Measurements from ENCODE around the gene GOLGA6L1.
"Not testable (repeated sequence)": the region's sequence is repeated elsewhere in the genome, so short reads cannot be mapped to it uniquely, and the experiment has no call there.

DNA sequence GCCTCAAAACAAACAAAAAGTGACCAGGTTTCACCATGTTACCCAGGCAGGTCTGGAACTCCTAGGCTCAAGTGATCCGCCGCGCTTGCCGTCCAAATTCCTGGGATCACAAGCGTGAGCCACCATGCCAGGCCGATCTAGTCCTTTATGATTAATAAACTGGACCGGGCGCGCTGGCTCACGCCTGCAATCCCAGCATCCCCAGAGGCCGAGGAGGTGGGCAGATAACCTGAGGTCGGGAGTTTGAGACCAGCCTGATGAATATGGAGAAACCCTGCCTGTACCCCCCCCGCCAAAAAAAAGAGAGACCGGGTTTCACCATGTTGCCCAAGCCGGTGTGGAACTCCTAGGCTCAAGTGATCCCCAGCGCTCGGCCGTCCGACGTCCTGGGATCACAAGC, 40.1 kb upstream of the GOLGA6L1 start:
- TF ChIP-seq, protein P1, sequence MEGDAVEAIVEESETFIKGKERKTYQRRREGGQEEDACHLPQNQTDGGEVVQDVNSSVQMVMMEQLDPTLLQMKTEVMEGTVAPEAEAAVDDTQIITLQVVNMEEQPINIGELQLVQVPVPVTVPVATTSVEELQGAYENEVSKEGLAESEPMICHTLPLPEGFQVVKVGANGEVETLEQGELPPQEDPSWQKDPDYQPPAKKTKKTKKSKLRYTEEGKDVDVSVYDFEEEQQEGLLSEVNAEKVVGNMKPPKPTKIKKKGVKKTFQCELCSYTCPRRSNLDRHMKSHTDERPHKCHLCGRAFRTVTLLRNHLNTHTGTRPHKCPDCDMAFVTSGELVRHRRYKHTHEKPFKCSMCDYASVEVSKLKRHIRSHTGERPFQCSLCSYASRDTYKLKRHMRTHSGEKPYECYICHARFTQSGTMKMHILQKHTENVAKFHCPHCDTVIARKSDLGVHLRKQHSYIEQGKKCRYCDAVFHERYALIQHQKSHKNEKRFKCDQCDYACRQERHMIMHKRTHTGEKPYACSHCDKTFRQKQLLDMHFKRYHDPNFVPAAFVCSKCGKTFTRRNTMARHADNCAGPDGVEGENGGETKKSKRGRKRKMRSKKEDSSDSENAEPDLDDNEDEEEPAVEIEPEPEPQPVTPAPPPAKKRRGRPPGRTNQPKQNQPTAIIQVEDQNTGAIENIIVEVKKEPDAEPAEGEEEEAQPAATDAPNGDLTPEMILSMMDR (IDR thresholded peaks at IDR 0.05) = not testable (repeated sequence)
- not testable (repeated sequence) for TF ChIP-seq POLR2A (IDR thresholded peaks at IDR 0.05)
